KG1 (cell line): ENCODE measurements around the gene OR7A10.

ENCODE experiments used
- DNase-seq: peaks from one replicate; lab custom pipeline; 2025; lab: John Stamatoyannopoulos, UW

Gene OR7A10

DNA sequence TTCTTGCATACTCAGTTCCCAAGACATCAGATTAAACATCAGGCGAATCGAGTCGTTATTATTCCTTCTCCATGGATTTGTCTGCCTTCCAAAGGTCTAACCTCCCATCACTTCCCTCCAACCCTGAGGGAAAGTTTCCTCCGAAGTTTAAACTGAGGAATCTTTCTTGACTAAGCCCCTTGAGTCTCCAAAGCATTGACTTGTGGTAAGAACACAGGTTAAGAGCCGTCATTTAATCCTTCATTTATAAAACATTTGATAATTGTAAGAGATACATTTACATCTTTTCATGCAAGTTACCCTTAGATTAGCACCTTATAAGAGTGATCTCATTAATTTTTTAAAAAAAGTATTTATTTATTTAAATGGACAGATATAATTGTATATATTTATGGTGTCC is at the start of gene OR7A10:
Gene OR7A10, minus strand, starts transcription at position 101 of the 400 bp plus-strand sequence. CDS start 7,045 bp downstream, outside the sequence.
- DNase-seq: no peak

DNA sequence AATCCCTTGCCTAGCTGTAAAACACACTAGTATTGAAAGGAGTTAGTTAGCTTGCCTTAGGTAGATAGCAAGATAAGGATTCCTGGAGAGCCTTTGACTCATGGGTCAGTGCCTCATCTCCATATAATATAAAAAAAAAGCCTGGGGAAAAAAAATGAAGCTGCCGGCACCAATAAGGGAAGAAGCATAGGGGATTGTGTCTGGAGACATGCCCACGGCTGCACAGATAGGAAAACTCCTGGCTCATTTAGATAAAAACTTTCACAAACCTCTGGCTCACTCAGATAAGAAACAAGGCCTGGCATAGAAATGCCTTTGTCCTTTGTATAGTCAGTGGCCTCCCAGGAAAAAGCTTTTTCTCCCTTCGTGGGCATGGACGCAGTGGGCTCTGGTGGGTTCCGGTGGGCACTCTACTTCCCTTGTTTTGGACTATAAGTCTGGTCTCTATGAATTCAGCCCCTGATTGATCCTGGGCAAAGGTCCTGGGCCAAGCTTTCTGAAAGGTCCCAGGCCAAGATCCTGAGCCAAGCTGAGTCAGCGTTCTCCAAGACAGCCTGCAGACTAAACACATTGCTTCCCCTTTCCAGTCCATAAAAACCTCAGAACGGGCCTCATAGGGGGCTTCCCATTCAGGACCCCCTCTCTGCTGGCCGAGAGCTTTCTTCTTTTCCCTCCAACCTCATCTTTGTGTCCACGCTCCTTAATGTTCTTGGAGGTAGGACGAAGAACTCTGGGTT is 42.1 kb upstream of the OR7A10 start:
- DNase-seq: peak; percentile 70

DNA sequence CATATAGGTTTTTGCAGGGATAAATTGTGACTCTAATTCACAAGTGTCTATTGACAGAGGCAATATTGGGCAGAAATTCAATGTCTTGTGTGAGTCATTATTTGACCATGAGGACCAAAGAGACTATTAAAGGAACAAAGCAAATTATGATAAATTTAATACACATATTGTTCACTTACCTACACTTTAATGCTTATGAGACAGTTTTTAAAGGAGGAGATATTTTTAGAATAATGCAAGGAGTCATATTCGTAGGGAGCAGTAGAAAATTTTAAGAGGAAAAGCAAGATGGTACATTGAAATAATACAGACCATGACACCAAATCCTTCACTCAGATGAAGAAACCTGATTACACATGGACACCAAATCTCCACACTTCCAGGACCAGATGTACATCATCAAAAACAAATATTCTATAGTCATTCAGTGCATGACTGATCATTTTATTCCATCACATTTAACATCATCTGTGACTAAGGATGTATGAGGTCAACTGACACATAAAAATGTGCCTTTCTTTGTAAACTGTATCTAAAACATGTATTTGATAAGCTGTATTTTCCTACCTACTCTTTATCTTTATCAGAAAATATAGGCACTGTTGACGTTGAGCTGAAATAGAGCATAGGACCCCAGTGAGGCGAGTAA is 41.4 kb upstream of the OR7A10 start:
- no peak for DNase-seq

DNA sequence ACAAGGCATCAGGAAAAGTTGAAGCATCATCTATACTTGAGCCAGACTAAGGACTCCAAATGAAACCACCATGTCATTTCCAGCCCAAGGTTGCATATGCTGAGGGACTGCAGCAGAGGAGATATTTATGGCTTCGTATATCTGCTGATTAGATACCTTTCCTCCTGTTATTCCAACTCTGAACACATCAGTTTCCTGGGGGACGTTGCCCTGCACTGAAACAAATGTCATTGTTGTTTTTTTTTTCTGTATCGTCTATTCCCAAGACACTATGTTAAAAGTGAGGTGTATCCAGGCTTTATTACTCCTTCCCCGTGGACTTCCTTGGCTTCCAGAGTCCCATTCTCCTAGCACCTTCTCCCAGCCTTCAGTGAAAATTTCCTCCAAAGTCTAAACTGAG is 37.3 kb upstream of the OR7A10 start, which contains the start of gene OR7A17:
Gene OR7A17, minus strand, starts transcription at position 101 of the 400 bp plus-strand sequence. CDS start 4,777 bp downstream, outside the sequence.
- no peak for DNase-seq

DNA sequence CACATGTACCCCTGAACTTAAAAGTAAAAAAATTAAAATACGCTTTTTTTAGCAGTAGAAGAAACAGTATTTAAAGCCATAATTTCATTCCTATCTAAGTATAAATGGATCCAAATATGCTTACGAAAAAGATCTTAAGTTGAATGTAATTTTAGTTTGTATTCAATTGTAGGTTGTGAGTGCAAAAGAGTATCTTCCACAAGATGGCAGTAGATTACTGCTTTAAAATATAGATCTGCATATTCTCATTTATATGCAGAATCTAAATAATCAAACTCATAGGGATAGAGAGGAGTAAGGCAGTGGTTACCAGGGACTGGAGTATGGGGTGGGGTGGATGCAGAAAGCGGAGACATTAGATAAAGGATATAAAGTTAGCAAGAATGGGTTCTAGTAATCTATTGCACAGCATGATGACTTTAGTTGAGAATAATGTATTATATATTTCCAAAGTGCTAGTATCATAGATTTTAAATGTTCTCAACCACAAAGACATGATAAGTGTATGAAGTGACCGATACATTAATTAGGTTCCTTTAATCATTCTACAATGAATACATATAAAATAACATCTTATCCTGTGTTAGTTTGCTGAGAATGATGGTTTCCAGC is 23.0 kb upstream of the OR7A10 start:
- peak; percentile 21 for DNase-seq

DNA sequence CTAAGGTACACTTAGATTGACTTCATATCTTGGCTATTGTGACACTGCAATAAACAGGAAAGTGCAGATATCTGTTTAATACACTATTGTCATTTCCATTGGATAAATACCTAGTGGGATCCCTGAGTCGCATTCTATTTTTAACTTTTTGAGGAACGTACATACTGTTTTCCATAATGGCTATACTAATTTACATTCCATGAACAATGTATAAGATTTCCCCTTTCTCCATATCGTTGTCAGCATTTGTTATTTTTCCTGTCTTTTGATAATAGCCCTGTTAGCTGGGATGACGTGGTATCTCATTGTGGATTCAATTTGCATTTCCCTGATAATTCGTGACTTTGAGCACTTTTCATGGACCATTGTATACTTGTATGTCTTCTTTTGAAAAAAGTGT is 19.8 kb upstream of the OR7A10 start:
- no peak for DNase-seq

DNA sequence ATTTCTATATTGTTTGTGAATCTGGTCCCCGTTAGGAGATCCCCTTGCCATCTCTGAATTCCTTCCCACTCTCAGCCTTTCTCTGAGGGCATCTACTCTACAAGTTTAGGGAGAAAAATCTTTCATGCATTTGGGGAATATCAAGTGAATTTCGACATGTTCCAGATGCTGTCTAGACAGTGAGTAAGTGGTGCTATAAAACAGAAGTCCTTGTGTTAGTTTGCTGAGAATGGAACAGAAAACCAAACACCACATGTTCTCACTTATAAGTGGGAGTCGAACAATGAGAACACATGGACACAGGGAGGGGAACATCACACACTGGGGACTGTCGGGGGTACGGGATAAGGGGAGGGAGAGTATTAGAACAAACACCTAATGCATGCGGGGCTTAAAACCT is 5.1 kb downstream of the OR7A10 start:
- no peak for DNase-seq

DNA sequence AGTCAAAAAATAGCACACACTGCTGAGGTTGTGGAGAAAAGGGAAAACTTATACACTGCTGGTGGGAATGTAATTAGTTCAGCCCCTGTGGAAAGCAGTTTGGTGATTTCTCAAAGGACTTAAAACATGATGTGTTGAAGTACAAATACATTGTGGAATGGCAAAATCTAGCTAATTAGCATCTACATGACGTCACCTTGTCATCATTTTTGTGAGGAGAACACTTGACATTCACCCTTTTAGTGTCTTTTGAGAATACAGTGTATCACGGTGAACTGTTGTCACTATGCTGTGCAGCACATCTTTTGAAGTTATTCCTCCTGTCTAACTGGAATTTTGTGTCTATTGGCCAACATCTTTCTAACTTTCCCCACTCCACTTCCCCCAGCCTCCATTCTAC is 5.6 kb downstream of the OR7A10 start:
- no peak for DNase-seq

DNA sequence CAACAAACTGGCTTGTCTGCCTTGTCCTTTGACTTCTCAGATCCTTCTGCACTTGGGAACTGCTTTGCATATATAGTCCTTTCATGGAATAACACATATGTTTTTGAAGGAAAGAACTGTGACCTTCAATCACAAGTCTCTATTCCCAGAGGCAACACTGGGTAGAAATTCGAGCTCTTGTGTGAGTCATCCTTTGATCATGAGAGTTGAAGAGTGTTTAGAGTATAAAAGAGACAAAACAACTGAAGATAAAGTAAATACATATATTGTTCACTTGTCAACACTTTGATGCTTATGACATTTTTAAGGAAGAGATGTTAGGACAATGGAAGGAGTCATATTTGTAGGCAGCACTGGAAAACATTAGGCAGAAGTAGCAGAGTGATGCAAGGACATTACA is 8.5 kb downstream of the OR7A10 start:
- no peak for DNase-seq

DNA sequence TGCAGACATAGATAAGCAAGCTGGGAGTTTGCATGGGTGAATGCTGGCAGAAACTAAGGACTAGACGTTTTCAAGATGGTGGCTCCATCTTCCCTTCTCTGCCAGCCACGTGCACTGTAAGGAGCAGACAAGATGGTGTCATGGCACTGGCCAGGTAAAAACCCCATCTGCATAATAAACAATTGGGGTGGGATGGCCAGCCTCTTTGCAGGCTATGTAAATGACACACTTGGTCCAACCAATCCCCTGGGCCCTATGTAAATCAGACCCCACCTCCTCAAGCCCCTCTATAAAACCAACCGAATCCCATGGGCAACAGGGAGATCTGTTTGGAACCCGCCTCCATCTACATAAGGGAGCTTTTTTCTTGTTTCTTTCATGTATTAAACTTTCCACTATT is 11.3 kb downstream of the OR7A10 start:
- DNase-seq: no peak

DNA sequence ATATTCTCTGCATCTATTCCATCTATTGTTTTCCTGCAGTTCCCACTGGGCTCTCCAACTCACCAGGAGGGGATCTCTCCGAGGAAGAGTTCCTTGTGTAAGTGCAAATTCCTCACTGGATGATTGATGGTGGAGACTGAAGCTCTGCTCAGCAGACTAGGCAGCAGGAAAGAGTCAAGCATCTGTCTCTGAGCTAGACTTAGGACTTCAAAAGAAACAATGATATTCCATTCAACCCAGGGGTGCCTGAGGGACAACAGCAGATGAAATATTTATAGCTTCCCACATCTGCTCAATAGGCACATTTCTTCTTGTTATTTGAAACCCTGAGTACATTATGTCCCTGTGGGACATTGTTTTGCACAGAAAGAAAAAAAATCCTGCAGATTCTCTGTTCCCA is 13.7 kb downstream of the OR7A10 start, which contains the start of the genes OR7A5 and OR7C1:
Gene OR7A5, minus strand, starts transcription at position 175 of the 400 bp plus-strand sequence. CDS start 6,944 bp downstream, outside the sequence.
Gene OR7C1, minus strand, starts transcription at position 175 of the 400 bp plus-strand sequence. CDS start 35,049 bp downstream, outside the sequence.
- DNase-seq: no peak

DNA sequence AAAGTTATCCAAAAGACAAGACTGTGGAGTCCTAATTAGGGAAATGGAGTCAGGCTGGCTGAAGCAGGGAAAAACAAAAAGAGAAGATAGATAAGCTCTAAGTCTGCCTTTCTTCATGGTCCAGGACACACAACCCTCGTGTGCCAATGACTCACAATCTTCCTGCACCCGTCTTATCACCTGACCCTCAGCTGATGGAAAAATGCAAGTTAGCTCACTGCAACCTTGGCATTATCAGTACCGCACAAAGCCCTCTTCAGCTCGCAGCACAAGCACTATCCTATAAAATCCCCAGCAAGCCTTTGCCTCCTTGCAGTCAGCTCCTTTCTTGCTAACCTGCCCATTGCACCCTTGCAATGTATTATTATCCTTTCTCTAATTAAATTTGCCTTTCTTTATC is 18.0 kb downstream of the OR7A10 start:
- DNase-seq: no peak

DNA sequence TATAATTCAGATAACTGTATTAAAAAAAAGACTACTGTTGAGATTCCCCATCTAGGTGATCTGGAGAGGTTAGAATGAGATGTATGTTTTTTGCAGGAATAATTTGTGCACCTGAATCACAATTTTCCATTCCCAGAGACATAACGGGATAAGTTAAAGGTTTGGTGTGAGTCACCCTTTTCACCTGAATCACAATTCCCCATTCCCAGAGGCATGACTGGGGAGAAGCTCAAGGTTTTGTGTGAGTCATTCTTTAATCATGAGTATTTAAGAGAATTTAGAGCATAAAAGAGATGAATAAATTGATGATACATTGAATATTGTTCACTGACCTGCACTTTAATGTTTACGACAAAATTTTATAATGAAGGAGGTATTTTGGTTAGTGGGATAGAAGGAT is 22.7 kb downstream of the OR7A10 start:
- DNase-seq: no peak

DNA sequence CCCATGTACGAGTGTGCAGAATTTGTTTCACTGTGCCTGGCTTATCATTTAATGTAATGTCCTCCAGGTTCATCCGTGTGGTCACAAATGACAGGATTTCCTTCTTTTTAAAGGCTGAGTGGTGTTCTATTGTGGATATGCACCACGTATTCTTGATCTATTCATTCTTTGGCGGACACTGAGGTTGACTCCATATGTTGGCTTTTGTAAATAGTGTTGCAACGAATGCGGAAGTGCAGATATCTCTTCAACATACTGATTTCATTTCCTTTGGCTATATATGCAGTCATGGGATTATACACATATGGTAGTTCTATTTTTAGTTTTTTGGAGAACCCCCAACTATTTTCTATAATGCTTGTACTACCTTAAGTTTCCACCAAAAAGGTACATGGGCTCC is 26.8 kb downstream of the OR7A10 start:
- no peak for DNase-seq

DNA sequence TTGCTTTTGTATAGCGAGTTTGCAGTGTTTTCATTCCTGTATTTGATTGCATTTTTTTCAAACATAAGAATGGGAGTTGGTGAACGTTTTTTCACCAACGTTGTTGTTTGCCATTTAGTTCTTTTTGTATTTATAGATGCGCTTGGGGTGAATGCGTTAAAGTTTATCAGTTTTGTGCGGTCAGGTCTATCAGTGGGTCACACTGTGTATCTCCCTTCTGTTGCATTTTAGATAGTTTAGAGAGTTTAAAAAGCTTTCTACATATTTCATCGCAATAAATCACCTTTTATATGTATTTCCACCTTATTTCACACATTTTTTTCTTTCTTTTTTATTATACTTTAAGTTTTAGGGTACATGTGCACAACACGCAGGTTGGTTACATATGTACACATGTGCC is 30.1 kb downstream of the OR7A10 start:
- no peak for DNase-seq

DNA sequence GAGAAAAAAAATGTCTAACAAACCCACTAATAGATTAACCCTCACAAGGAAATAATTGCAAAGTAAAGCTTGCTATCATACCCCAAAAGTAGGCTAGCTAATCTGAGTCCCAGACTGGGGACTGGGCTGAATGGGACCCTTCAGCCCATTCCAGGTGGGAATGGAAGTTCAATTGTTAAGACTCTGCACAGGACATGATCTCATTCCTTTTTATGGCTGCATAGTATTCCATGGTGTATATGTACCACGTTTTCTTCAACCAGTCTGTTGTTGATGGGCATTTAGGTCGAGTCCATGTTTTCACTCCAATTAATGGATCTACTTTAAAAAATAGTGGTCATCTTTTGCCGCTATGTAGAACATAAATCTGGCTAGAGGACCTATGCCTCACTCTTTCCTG is 31.7 kb downstream of the OR7A10 start:
- no peak for DNase-seq

DNA sequence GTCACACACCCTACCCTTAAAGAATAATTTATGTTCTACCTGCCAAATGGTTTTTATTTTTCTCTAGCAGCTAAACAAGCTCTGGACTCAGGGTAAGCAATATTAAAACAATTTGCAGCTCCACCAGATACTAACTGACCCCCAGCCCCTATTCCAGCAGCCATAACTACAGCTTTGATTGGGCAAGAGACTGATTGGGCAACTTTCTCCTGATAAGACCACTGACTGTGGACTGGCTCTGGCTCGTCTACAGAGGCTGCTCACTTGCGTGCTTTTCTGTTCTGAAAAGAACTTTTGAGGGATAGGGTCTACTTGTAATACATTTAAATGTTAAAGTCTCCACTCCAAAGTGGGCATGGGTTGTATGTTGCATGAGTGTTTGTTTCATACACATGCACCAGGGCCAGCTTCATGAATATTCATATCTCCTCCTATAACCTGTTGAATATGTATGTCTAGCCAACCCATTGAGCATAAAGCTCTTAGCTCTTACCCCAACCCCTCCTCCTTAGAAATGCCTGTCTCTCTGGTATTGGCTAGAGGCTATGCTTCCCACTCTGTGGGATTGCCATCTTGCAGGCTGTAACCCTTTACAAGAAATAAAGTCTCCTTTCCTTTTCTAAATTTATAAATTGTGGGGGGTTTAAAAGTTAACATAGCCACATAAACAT is 33.6 kb downstream of the OR7A10 start:
- no peak for DNase-seq

DNA sequence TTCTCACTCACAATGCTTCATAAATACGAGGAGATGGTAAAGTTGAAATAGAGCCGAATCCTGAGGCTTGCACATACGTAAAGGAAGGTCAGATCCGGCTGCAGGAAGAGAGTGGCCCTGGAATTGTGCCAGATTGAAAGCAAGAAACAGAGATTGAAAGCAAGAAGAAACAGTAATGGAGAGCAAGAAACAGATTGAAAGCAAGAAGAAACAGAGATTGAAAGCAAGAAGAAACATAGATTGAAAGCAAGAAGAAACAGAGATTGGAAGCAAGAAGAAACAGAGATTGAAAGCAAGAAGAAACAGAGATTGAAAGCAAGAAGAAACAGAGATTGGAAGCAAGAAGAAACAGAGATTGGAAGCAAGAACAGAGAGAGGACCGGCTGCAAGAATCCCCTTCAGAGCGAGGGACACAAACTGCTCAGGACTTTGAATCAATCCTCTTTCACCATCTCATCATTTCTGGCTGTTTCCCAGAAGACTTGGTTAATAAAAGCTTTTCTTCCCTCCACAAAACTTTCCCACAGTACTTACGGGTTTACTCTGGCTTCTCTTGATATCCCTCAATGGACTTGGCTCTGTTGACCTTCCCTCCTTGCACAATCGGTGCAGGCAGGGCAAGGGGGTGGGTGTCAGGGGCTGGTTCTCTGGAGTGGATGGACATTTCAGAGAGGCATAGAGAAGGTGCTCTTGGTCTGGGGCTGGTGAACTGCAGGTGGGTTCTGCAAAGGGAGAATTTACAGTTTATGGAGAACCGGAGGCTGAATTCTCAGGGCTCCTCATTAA is 39.3 kb downstream of the OR7A10 start:
- DNase-seq: no peak

DNA sequence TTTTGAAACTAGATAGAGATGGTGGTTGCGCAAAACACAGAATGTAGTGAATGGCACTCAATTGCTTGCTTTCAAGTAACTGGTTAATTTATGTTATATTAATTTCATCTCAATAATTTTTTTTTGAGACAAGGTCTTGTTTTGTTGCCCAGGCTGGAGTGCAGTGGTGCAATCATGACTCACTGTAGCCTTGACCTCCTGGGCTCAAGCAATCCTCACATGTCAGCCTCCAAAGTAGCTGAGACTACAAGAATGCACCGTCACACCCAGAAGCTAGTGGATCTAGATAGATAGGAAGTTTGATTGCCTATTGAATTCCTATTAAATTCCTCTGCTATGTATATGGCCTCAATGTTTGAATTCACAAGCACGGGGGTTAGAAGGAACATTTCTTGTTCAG is 44.0 kb downstream of the OR7A10 start:
- DNase-seq: no peak

DNA sequence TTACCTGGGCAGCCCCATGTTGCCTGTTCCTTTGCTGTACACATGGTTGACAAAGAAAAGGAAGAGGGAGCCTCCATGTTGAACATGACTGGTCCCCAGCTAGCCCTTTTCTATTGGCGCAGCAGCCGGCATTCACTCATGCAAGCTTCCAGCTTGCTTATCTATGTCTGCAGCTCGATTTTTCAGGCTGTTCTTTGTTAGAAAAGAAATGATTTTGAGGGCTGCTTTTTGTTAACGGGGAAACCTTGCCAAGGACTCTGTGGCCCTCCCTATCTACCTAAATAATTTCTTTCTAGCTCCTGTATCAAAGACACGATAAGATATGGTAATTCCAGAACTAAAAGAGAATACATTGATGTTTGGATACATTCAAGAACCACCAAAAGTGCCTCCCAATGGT is 50.0 kb downstream of the OR7A10 start:
- DNase-seq: no peak

DNA sequence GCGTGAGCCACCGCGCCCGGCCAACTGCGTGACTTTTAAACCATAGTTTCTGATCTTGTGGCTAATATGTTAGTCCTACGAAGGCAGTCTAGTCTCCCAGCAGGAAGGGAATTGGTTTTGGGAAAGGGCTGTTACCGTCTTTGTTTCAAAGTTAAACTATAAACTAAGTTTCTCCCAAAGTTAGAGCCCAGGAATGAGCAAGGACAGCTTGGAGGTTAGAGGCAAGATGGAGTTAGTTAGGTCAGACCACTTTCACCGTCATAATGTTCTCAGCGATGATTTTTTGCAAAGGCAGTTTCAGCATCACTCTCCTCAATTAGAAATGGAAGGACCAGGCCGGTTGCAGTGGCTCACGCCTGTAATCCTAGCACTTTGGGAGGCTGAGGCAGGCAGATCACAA is 52.7 kb downstream of the OR7A10 start:
- DNase-seq: no peak
